ENCODE measurements around the gene TPRN. TPM values are rescaled to one million over a fixed set of nuclear protein-coding genes. Genes with fewer than 3 reads are reported as not detected.

The TPRN gene
- total RNA-seq, 2 donors from 2014 or later = 6.4 to 6.8 TPM

DNA sequence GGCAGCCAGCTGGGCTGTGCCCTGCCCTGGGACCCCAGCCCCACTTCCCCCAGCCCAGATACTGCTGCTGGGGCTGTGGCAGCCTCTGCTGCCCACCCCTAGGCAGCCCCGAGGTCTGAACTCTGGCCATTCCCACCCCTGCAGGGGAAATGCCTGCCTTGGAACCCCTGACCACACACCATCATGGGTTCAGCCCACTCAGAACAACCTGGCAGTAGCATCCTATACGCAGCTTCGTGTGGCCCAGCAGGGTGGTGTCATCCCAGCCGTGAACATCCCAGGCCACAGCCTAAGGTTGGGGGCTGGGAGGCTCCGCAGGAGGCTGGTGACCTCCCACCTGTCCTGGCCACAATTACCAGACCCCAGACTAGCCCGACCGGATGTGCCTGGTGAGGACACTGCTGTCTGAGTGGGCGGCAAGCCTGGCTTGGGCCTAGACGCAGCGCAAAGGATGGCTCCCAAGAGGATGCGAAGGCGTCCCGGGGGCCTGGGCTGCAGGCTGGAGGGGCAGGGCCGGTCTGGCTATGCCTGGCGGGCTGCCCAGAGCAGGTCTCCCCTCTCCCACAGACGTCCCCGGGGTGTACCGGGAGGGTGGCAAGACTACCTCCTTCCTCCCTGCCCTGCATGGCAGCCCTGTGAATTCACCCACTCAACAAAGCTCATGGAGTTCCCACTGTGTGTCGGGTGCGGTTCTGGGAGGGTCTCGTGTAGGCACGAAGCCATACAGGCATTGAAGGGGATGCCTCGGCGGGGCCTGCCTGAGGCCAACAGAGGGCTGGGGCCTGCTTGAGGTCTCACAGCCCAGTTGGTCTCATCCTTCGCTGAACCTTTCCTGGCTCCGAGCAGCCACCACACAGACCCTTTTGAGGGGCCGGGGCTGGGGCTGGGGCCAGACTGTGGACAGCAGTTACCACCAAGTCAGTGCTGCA, 28.7 kb upstream of the TPRN start:
- Histone ChIP-seq H3K27me3 (peaks cover 3 to 9% of the 10 kb centered on the region in 2 donors), H3K9me3 (no peaks in the 10 kb centered on the region)
- DNase-seq (ENCODE audit: low spot score) = no peak

DNA sequence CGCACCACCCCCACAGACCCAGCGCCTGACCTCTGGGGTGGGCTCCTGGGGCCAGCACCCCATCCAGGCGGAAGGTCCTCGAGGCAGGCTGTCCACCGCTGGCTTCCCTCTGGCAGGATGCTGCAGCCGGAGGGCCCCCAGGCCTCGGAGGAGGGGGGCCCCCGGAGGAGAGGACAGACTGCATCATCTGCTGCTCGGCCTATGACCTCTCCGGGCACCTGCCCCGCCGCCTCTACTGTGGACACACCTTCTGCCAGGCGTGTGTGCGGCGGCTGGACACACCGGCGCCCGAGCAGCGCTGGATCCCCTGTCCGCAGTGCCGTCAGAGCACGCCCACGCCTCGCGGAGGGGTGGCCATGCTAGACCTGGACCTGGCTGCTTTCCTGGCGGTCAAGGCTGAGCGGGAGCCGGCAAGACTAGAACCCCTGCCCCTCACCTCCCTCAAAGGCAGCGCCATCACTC, 28.0 kb upstream of the TPRN start:
- DNase-seq (ENCODE audit: low spot score) = no peak
- peaks cover 3 to 9% of the 10 kb centered on the region in 2 donors for H3K27me3 ChIP-seq
- no peak overlapping the region for H3K27ac ChIP-seq
- H3K4me1 ChIP-seq = peaks cover 0 to 17% of the 10 kb centered on the region in 2 donors
- H3K4me3 ChIP-seq = no peak overlapping the region
- no peaks in the 10 kb centered on the region for H3K9me3 ChIP-seq
- no peaks in the 10 kb centered on the region for H3K36me3 ChIP-seq
- TF ChIP-seq, protein P1, sequence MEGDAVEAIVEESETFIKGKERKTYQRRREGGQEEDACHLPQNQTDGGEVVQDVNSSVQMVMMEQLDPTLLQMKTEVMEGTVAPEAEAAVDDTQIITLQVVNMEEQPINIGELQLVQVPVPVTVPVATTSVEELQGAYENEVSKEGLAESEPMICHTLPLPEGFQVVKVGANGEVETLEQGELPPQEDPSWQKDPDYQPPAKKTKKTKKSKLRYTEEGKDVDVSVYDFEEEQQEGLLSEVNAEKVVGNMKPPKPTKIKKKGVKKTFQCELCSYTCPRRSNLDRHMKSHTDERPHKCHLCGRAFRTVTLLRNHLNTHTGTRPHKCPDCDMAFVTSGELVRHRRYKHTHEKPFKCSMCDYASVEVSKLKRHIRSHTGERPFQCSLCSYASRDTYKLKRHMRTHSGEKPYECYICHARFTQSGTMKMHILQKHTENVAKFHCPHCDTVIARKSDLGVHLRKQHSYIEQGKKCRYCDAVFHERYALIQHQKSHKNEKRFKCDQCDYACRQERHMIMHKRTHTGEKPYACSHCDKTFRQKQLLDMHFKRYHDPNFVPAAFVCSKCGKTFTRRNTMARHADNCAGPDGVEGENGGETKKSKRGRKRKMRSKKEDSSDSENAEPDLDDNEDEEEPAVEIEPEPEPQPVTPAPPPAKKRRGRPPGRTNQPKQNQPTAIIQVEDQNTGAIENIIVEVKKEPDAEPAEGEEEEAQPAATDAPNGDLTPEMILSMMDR (IDR thresholded peaks at IDR 0.05) = no peak

More for the DNA sequence above, 28.7 kb upstream of the TPRN start:
- Histone ChIP-seq H3K4me3 (no peak overlapping the region), H3K36me3 (no peaks in the 10 kb centered on the region), H3K4me1 (peaks cover 0 to 12% of the 10 kb centered on the region in 2 donors), H3K27ac (no peak overlapping the region)
- TF ChIP-seq, protein P1 (IDR thresholded peaks at IDR 0.05) = no peak

- Histone ChIP-seq H3K4me1 (peaks cover 0 to 20% of the 10 kb centered on the region in 2 donors), H3K9me3 (no peaks in the 10 kb centered on the region), H3K27ac (no peak overlapping the region), H3K36me3 (no peaks in the 10 kb centered on the region), H3K4me3 (no peak overlapping the region), H3K27me3 (peaks cover 3 to 9% of the 10 kb centered on the region in 2 donors)
- TF ChIP-seq, protein P1 (IDR thresholded peaks at IDR 0.05) = no peak
- DNase-seq (ENCODE audit: low spot score) = no peak
Measured at GRCh38 chr9:137227853-137228505, 27.4 kb upstream of the TPRN start.

- Histone ChIP-seq H3K4me1 (peaks cover 0 to 27% of the 10 kb centered on the region in 2 donors), H3K27me3 (peaks cover 3 to 9% of the 10 kb centered on the region in 2 donors), H3K27ac (no peak within 1 kb of the TSS), H3K36me3 (no peaks in the 10 kb centered on the region), H3K4me3 (no peak within 1 kb of the TSS), H3K9me3 (no peaks in the 10 kb centered on the region)
- TF ChIP-seq, protein P1 (IDR thresholded peaks at IDR 0.05) = peak; percentile 80 to 91
- DNase-seq (ENCODE audit: low spot score) = no peak
Measured at GRCh38 chr9:137227054-137227852, 26.7 kb upstream of the TPRN start, which contains the start of gene RNF224. TSS of gene RNF224 (plus strand) at chr9:137227502. CDS start at chr9:137228336, 834 bp downstream.

DNA sequence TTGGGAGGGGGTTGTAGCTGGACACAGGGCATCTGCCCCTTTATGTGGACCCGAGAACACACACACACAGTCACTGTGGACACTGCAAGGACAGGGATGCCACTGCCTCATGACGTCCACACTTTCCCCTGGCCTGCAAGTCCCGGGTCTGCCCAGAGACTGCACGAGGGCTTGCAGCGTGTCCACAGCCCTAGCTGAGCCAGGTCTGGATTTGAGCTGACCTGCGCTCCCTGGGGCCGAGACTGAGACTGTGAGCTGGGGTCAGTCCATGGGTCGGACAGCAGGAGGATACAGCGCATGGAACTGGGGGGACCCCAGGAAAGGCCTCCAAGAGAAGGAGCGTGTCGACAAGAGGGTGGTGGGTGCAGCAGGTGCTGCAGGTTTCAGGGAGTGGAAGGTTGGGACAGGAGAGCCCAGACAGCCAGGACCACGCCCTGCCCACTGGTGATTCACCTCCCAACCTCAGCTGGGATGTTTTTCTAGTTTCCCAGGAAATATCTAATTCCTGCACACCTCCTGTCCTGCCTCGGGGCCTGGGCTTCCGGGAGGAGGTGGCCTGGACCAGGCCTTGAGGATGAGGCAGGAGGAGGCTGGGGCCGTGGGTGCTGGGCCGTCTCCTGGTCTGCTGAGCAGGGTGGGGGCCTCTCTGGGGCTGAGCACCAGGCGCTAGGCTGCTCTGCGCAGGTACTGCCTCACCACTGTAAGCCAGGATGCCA, 26.0 kb upstream of the TPRN start:
- Histone ChIP-seq H3K4me1 (peaks cover 0 to 30% of the 10 kb centered on the region in 2 donors), H3K27ac (no peak overlapping the region), H3K4me3 (no peak overlapping the region), H3K36me3 (no peaks in the 10 kb centered on the region), H3K9me3 (no peaks in the 10 kb centered on the region), H3K27me3 (peaks cover 3 to 9% of the 10 kb centered on the region in 2 donors)
- TF ChIP-seq, protein P1 (IDR thresholded peaks at IDR 0.05) = no peak
- DNase-seq (ENCODE audit: low spot score) = no peak
